NB4 (cell line): ENCODE data around the gene NME4.

Experiments used
- DNase-seq: peaks from one replicate; pipeline ENCODE4 v3.0.0; 2010; ENCODE audit warnings: low read depth
- H3K4me3 ChIP-seq: one replicate; pipeline ENCODE4 v1.5.1; 2011; ENCODE audit warnings: mild to moderate bottlenecking, low read depth, low read length, moderate library complexity
- CTCF ChIP-seq: IDR thresholded peaks from one replicate; pipeline ENCODE4 v1.5.1; 2012; ENCODE audit warnings: low read depth, low read length
- MAX ChIP-seq: IDR thresholded peaks from 2 replicates; pipeline ENCODE4 v1.6.1; 2011; ENCODE audit warnings: low read depth, low read length
- MYC ChIP-seq: IDR thresholded peaks from 2 replicates; pipeline ENCODE4 v1.6.1; 2011; ENCODE audit warnings: low read depth, low read length
- POLR2A ChIP-seq: IDR thresholded peaks from 2 replicates; pipeline ENCODE4 v1.6.1; 2011; ENCODE audit warnings: mild to moderate bottlenecking; ENCODE audit not compliant: insufficient read length; ENCODE audit errors: extremely low read depth

NME4 gene

GRCh38 chr16:373020-373598 lies 23.9 kb upstream of the NME4 start:
- DNase-seq, result no peak
- H3K4me3 ChIP-seq, result no peak overlapping the region
- TF ChIP-seq MYC, result no peak
- TF ChIP-seq POLR2A, result no peak
- TF ChIP-seq MAX, result no peak
- no peak for TF ChIP-seq CTCF

GRCh38 chr16:373848-374615 lies 23.0 kb upstream of the NME4 start:
- no peak overlapping the region for H3K4me3 ChIP-seq
- TF ChIP-seq MYC (no peak), CTCF (no peak), POLR2A (no peak), MAX (no peak)
- no peak for DNase-seq

- DNase-seq, result no peak
- no peak overlapping the region for H3K4me3 ChIP-seq
- TF ChIP-seq CTCF, result no peak
These were observed 22.4 kb upstream of the NME4 start for GRCh38 chr16:374616-374926.

GRCh38 chr16:375212-375611 lies 21.8 kb upstream of the NME4 start:
- no peak overlapping the region for H3K4me3 ChIP-seq
- DNase-seq, result no peak
- TF ChIP-seq CTCF, result no peak
- TF ChIP-seq MAX, result no peak
- no peak for TF ChIP-seq POLR2A
- TF ChIP-seq MYC, result no peak

- DNase-seq, result no peak
- H3K4me3 ChIP-seq, result no peak overlapping the region
- no peak for TF ChIP-seq MYC
- no peak for TF ChIP-seq CTCF
- TF ChIP-seq POLR2A, result no peak
- no peak for TF ChIP-seq MAX
These were observed 20.8 kb upstream of the NME4 start for GRCh38 chr16:375927-376816.
